GM18502 (cell line): ENCODE measurements around the gene PRKAR2B.

Experiments
- ATAC-seq: cut with Tn5 transposase; IDR thresholded peaks from one replicate; pipeline ENCODE4 v1.9.1; 2021; ENCODE audit warnings: mild to moderate bottlenecking; ENCODE audit not compliant: unreplicated experiment, poor library complexity

Gene PRKAR2B

GRCh38 chr7:107208563-107208962, 164.1 kb downstream of the PRKAR2B start:
- ATAC-seq, result no peak

GRCh38 chr7:107209565-107209964, 165.1 kb downstream of the PRKAR2B start:
- ATAC-seq, result no peak

- ATAC-seq, result no peak
Observed at GRCh38 chr7:107210400-107210799, 165.9 kb downstream of the PRKAR2B start.
